H1 (cell line): ENCODE data around the gene TRIM5. TPM values are rescaled to one million over a fixed set of nuclear protein-coding genes. Genes with fewer than 3 reads are reported as not detected.

Source experiments
- POLR2AphosphoS5 ChIP-seq: IDR thresholded peaks from 2 replicates; pipeline ENCODE4 v1.6.1; 2011; ENCODE audit warnings: low read depth, low read length
- polyA plus RNA-seq, 7 experiments: library from polyadenylated mRNA; depleted of rRNA in 3 of 7; stranded (reverse) in 5 of 7; unstranded in 2 of 7; fragments of >200 nt in 5 of 7; fragments of 200-250 nt in 2 of 7; gene quantifications; 1 replicate in 5 of 7; 2 replicates in 1 of 7; 4 replicates in 1 of 7; pipeline versions ENCODE4 v1.2.1 to v1.2.3, GENCODE V29; 2011 to 2013; ENCODE audit warnings: missing spikeins in 2 of 7, mixed read lengths in 2 of 7
- total RNA-seq: library from RNA; stranded (reverse); fragmentation: NEBNext Ultra II Directional; extraction: Animal tissue kit (Norgen Biotek cat#: 25700); gene quantifications from 2 replicates; pipeline ENCODE4 v1.2.1, GENCODE V29; 2021
- TF ChIP-seq, protein P1 (sequence below): IDR thresholded peaks from 2 replicates; pipeline ENCODE4 v1.6.1; 2012; ENCODE audit warnings: low read length, inconsistent platforms

TRIM5 gene
- total and polyA plus RNA-seq, 2 of the 8 experiments (the other 6 are each of a cell fraction or from before 2014, with no cell fraction given) = 23.5 to 35.5 TPM

DNA sequence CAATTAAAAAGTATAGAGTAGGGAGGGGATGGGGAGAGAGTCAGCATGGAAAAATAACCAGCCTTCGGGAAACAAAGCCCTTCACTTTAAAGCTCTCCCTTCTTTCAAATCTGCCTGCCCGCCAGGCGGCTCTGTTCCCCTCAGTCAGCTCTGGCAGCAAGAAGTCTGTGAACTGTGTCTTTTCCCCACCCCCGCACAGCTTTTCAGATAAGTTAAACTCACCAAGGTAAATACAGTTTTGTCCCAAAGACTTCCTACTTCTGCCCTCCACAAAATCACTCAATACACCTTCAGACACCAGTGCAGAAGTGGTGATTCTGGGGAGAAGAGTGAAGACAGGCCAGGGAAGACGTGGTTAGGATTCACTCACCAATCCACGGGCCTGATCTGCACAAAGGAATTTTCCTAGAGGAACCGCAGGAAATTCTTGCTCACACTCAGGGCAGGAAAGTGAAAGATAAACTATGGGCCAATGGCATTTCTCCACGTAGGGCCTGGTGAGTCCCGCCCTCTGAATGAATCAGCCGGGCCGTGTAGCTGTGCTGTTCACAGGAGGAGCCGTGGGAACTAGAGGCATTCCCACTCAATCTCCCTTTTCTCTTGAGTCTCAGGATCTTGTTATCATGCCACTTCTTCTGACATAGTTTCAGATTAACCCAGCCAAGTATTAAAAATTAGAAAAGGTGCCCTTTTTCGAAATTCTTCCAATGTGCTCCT, at the start of gene TRIM5 (continued):
- TF ChIP-seq, protein P1, sequence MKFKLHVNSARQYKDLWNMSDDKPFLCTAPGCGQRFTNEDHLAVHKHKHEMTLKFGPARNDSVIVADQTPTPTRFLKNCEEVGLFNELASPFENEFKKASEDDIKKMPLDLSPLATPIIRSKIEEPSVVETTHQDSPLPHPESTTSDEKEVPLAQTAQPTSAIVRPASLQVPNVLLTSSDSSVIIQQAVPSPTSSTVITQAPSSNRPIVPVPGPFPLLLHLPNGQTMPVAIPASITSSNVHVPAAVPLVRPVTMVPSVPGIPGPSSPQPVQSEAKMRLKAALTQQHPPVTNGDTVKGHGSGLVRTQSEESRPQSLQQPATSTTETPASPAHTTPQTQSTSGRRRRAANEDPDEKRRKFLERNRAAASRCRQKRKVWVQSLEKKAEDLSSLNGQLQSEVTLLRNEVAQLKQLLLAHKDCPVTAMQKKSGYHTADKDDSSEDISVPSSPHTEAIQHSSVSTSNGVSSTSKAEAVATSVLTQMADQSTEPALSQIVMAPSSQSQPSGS = no peak
- peak; percentile 68 for TF ChIP-seq POLR2AphosphoS5
